Spleen (tissue), 11 donors: Measurements from ENCODE around the gene KSR1. TPM values are rescaled to one million over a fixed set of nuclear protein-coding genes. Genes with fewer than 3 reads are reported as not detected.
A peak's percentile ranks its signal among the peaks of the same experiment; 100 is the strongest.

Experiments used
- DNase-seq: peaks from one replicate; pipeline ENCODE4 v3.0.0-alpha.2; 2020
- H3K27ac ChIP-seq, 8 donors: fragments of 200-600 bp; sonication (generic) in 7 of 8; 1 replicate in 4 of 8; 2 replicates in 4 of 8; pipeline versions ENCODE4 v1.5.0 to v1.8.0; 2016 to 2021; ENCODE audit warnings: inconsistent platforms in 4 of 8, mild to moderate bottlenecking in 4 of 8, moderate library complexity in 1 of 8
- H3K27me3 ChIP-seq, 7 donors: fragments of 200-600 bp; sonication (generic) in 6 of 7; replicated peaks in 1 of 7; 1 replicate in 4 of 7; 2 replicates in 3 of 7; pipeline versions ENCODE4 v1.5.0 to v1.8.0; 2016 to 2021; ENCODE audit warnings: inconsistent platforms in 3 of 7, mild to moderate bottlenecking in 1 of 7
- H3K36me3 ChIP-seq, 6 donors: fragments of 200-600 bp; sonication (generic) in 5 of 6; 1 replicate in 4 of 6; 2 replicates in 2 of 6; pipeline versions ENCODE4 v1.5.0 to v1.8.0; 2016 to 2021; ENCODE audit warnings: inconsistent platforms in 2 of 6
- H3K4me1 ChIP-seq, 6 donors: fragments of 200-600 bp; sonication (generic) in 5 of 6; 1 replicate in 3 of 6; 2 replicates in 3 of 6; pipeline versions ENCODE4 v1.5.0 to v1.8.0; 2016 to 2021; ENCODE audit warnings: inconsistent platforms in 3 of 6
- H3K4me3 ChIP-seq, 8 donors: fragments of 200-600 bp; sonication (generic) in 7 of 8; 1 replicate in 4 of 8; 2 replicates in 4 of 8; pipeline versions ENCODE4 v1.5.0 to v1.8.0; 2016 to 2021; ENCODE audit warnings: inconsistent platforms in 4 of 8, mild to moderate bottlenecking in 4 of 8, moderate library complexity in 2 of 8
- H3K9me3 ChIP-seq, 8 donors: fragments of 200-600 bp; sonication (generic) in 7 of 8; 1 replicate in 4 of 8; 2 replicates in 4 of 8; pipeline versions ENCODE4 v1.5.0 to v1.8.0; 2016 to 2021; ENCODE audit warnings: inconsistent platforms in 4 of 8
- POLR2A ChIP-seq, 3 donors: fragments of 450-650 bp; IDR thresholded peaks; one replicate each; pipeline ENCODE4 v1.5.1; 2017; ENCODE audit warnings: antibody characterized with exemption in 3 of 3, mild to moderate bottlenecking in 1 of 3
- POLR2AphosphoS5 ChIP-seq, 3 donors: sonication (generic); formaldehyde crosslinking; IDR thresholded peaks; one replicate each; pipeline ENCODE4 v1.5.1; 2017; ENCODE audit warnings: antibody characterized with exemption in 3 of 3
- WGBS, 5 donors: extraction: QIAGEN DNeasy Blood & Tissue Kit in 3 of 5; methylation state at CpG; one replicate each; pipeline versions ENCODE4 v1.1.5 to v1.1.7; 2013 to 2018; 5-methylcytosine and 5-hydroxymethylcytosine counted together
- intact Hi-C: fragments of 100-400 bp; cut with DNase I; formaldehyde crosslinking; loops from one replicate; pipeline ENCODE4 v1.15.0; 2023; ENCODE audit warnings: low total_unique reads
- polyA plus RNA-seq, 3 donors: library from polyadenylated mRNA; stranded (reverse); fragments of 200-250 nt; gene quantifications; one replicate each; pipeline ENCODE4 v1.2.1, GENCODE V29; 2013
- total RNA-seq, 7 donors: library from RNA; depleted of rRNA in 3 of 7; stranded (reverse); fragments of >200 nt in 3 of 7; fragmentation: NEBNext Ultra II Directional in 4 of 7; extraction: Animal tissue kit (Norgen Biotek cat#: 25700) in 4 of 7; gene quantifications; one replicate each; pipeline versions ENCODE4 v1.1.0 to v1.2.1, GENCODE V29; 2016 to 2021
- TF ChIP-seq, protein P1 (sequence below), 11 experiments: fragments of 200-600 bp in 7 of 11; fragments of 450-650 bp in 4 of 11; sonication (generic) in 4 of 11; IDR thresholded peaks in 8 of 11; conservative IDR thresholded peaks in 3 of 11; 1 replicate in 7 of 11; 2 replicates in 4 of 11; pipeline versions ENCODE4 v1.4.0 to v1.8.0; 2016 to 2021; ENCODE audit warnings: antibody characterized with exemption in 11 of 11, inconsistent platforms in 4 of 11, mild to moderate bottlenecking in 1 of 11
- donor health status: healthy with polysubstance abuse.
- donor health status: DM: no; HTN: no; CAD: no; lungs with moderate emphysema.
- donor health status: DM: no; HTN: no; CAD: no.
- donor health status: Bipolar disorder and iron deficiency.
- donor health status: healthy.
- donor health status: DM: no; HTN: no; CAD: no.
- donor health status: DM: yes; HTN: yes; CAD: no.

KSR1 gene
- total and polyA plus RNA-seq, 10 donors: 6.4 to 100 (median 46.0) TPM

DNA sequence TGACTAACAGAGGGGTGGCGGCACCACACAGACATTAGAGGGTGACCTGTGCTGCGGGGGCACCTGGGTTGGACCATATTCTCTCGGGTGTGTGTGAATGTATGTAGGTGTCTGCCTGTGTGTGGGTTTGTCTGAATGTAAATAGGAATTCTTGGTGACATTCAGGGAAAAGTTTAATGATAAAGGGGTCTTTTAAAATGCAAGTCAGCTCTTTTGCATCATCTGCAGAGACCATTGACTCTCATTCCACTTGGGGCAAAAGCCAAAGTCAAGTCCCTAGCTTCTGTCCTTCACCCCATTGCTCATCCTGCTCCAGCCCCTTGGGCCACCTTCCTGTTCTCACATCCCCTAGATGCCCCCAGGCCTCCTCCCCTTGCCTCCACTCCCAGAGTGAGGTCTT lies 23.6 kb downstream of the KSR1 start:
- H3K4me1 ChIP-seq: peaks cover 3 to 80% (median 44%) of the 10 kb centered on the region in 6 donors
- 85 to 98% (median 93%) methylated on average over 3 of the region's 3 CpGs for WGBS, 5 donors
- intact Hi-C loops: no loop called here
- no peak overlapping the region for H3K27ac ChIP-seq
- no peak for TF ChIP-seq POLR2A (IDR thresholded peaks at IDR 0.05)
- TF ChIP-seq, protein P1, sequence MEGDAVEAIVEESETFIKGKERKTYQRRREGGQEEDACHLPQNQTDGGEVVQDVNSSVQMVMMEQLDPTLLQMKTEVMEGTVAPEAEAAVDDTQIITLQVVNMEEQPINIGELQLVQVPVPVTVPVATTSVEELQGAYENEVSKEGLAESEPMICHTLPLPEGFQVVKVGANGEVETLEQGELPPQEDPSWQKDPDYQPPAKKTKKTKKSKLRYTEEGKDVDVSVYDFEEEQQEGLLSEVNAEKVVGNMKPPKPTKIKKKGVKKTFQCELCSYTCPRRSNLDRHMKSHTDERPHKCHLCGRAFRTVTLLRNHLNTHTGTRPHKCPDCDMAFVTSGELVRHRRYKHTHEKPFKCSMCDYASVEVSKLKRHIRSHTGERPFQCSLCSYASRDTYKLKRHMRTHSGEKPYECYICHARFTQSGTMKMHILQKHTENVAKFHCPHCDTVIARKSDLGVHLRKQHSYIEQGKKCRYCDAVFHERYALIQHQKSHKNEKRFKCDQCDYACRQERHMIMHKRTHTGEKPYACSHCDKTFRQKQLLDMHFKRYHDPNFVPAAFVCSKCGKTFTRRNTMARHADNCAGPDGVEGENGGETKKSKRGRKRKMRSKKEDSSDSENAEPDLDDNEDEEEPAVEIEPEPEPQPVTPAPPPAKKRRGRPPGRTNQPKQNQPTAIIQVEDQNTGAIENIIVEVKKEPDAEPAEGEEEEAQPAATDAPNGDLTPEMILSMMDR (IDR thresholded peaks at IDR 0.05 in 8 of 11, conservative IDR thresholded peaks at IDR 0.05 in 3 of 11): no peak
- TF ChIP-seq POLR2AphosphoS5 (IDR thresholded peaks at IDR 0.05): no peak
- no peak for DNase-seq
- no peak overlapping the region for H3K4me3 ChIP-seq
- no peaks in the 10 kb centered on the region for H3K9me3 ChIP-seq
- H3K36me3 ChIP-seq: no peaks in the 10 kb centered on the region
- no peaks in the 10 kb centered on the region for H3K27me3 ChIP-seq

DNA sequence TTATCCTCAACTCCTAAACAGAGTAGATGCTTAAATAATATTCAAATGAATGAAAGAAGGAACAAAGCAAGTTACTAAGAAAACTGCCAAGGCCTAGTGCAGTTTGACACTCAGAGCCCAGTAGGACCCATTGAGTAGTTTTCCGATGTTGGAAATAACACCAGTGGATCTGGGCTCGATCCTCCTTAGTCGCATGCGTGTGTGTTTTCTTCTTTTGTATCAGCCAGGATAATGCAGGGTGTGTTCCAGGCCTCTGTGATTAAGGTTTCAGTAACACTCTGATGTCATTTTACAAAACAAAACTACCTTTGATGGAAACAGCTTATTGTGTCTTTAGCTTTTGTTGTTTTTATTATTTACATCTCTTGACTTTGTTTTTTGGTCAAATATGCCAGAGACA lies 24.5 kb downstream of the KSR1 start:
- Histone ChIP-seq H3K4me3 (no peak overlapping the region), H3K9me3 (no peaks in the 10 kb centered on the region), H3K36me3 (no peaks in the 10 kb centered on the region), H3K4me1 (peaks cover 0 to 80% (median 44%) of the 10 kb centered on the region in 6 donors), H3K27ac (peak overlapping the region in 1 of 8 donors; percentile 12), H3K27me3 (no peaks in the 10 kb centered on the region)
- DNase-seq: no peak
- intact Hi-C loops: no loop called here
- WGBS, 5 donors: 88 to 97% (median 91%) methylated on average over 4 of the region's 4 CpGs
- no peak for TF ChIP-seq POLR2A (IDR thresholded peaks at IDR 0.05)
- TF ChIP-seq, protein P1 (IDR thresholded peaks at IDR 0.05 in 8 of 11, conservative IDR thresholded peaks at IDR 0.05 in 3 of 11): no peak
- no peak for TF ChIP-seq POLR2AphosphoS5 (IDR thresholded peaks at IDR 0.05)

DNA sequence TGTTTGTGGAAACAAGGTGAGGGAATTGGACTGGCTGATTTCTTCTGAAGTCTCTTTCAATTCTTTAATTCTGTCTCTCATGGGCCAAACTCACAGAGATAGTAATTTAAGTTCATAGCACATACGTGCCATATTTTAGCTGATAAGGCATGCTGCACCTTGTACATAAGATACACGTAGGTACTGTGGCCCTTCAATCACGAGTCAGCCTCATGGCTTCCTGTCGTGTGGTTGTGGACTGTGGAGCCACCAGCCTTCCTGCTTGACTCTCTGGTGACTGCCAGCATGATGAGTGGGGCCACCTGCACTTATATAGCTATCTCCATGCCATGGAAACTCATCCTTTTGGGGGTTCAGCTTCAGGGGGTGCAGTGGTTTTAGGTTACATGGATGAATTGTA lies 25.1 kb downstream of the KSR1 start:
- peak overlapping the region in 1 of 8 donors; percentile 12 for H3K27ac ChIP-seq
- H3K4me3 ChIP-seq: no peak overlapping the region
- intact Hi-C loops: no loop called here
- no peaks in the 10 kb centered on the region for H3K9me3 ChIP-seq
- H3K36me3 ChIP-seq: no peaks in the 10 kb centered on the region
- no peak for TF ChIP-seq POLR2A (IDR thresholded peaks at IDR 0.05)
- TF ChIP-seq, protein P1 (IDR thresholded peaks at IDR 0.05 in 8 of 11, conservative IDR thresholded peaks at IDR 0.05 in 3 of 11): no peak
- peak in 1 of 3 donors; percentile 45 for TF ChIP-seq POLR2AphosphoS5 (IDR thresholded peaks at IDR 0.05)
- H3K4me1 ChIP-seq: peaks cover 0 to 80% (median 43%) of the 10 kb centered on the region in 6 donors
- 10 to 23% (median 18%) methylated on average over 4 of the region's 4 CpGs for WGBS, 5 donors
- DNase-seq: peak; percentile 84
- H3K27me3 ChIP-seq: no peaks in the 10 kb centered on the region

GRCh38 chr17:27485125-27485524 lies 28.9 kb downstream of the KSR1 start:
- H3K27me3 ChIP-seq: no peaks in the 10 kb centered on the region
- H3K36me3 ChIP-seq: no peaks in the 10 kb centered on the region
- intact Hi-C loops: no loop called here
- H3K4me1 ChIP-seq: peaks cover 6 to 96% (median 59%) of the 10 kb centered on the region in 6 donors
- no peak overlapping the region for H3K4me3 ChIP-seq
- no peaks in the 10 kb centered on the region for H3K9me3 ChIP-seq
- DNase-seq: no peak
- 54 to 92% (median 77%) methylated on average over 1 to 2 of the region's 2 CpGs for WGBS, 5 donors
- TF ChIP-seq POLR2A (IDR thresholded peaks at IDR 0.05) (no peak), POLR2AphosphoS5 (IDR thresholded peaks at IDR 0.05) (no peak)
- TF ChIP-seq, protein P1 (IDR thresholded peaks at IDR 0.05 in 8 of 11, conservative IDR thresholded peaks at IDR 0.05 in 3 of 11): no peak
- H3K27ac ChIP-seq: no peak overlapping the region
